Smooth muscle cell (in vitro differentiated cells): ENCODE measurements around the gene FOXP4. TPM values are rescaled to one million over a fixed set of nuclear protein-coding genes. Genes with fewer than 3 reads are reported as not detected.

Experiments used
- DNase-seq: peaks from one replicate; lab custom pipeline; 2025; ENCODE audit not compliant: unreplicated experiment; lab: John Stamatoyannopoulos, UW
- H2AFZ ChIP-seq: fragments of 200-600 bp; sonication (generic); 2 replicates; pipeline ENCODE4 v1.6.0; 2016; ENCODE audit warnings: antibody characterized with exemption, low read depth, mild to moderate bottlenecking
- H3F3A ChIP-seq: fragments of 200-600 bp; sonication (generic); 2 replicates; pipeline ENCODE4 v1.6.0; 2017; ENCODE audit warnings: antibody characterized with exemption, low read depth
- H3K27ac ChIP-seq: fragments of 200-600 bp; sonication (generic); 2 replicates; pipeline ENCODE4 v1.5.1; 2016; ENCODE audit warnings: low read depth, mild to moderate bottlenecking
- H3K27me3 ChIP-seq: fragments of 200-600 bp; sonication (generic); 2 replicates; pipeline ENCODE4 v1.6.1; 2016; ENCODE audit warnings: low read depth, mild to moderate bottlenecking
- H3K36me3 ChIP-seq: fragments of 200-600 bp; sonication (generic); 2 replicates; pipeline ENCODE4 v1.5.1; 2016; ENCODE audit warnings: low read depth
- H3K4me1 ChIP-seq: fragments of 200-600 bp; sonication (generic); 2 replicates; pipeline ENCODE4 v1.5.1; 2016; ENCODE audit warnings: low read depth
- H3K4me2 ChIP-seq: fragments of 200-600 bp; sonication (generic); 2 replicates; pipeline ENCODE4 v1.6.0; 2016; ENCODE audit warnings: mild to moderate bottlenecking
- H3K4me3 ChIP-seq: fragments of 200-600 bp; sonication (generic); 2 replicates; pipeline ENCODE4 v1.5.1; 2016; ENCODE audit warnings: mild to moderate bottlenecking
- H3K79me2 ChIP-seq: fragments of 200-600 bp; sonication (generic); 2 replicates; pipeline ENCODE4 v1.6.0; 2016; ENCODE audit warnings: low read depth, mild to moderate bottlenecking
- H3K9ac ChIP-seq: fragments of 200-600 bp; sonication (generic); 2 replicates; pipeline ENCODE4 v1.6.0; 2016; ENCODE audit warnings: low read depth
- H3K9me3 ChIP-seq: fragments of 200-600 bp; sonication (generic); replicated peaks from 2 replicates; pipeline ENCODE4 v1.5.1; 2016; ENCODE audit warnings: low read depth
- H4K20me1 ChIP-seq: fragments of 200-600 bp; sonication (generic); 2 replicates; pipeline ENCODE4 v1.6.0; 2016; ENCODE audit warnings: low read depth
- CTCF ChIP-seq: fragments of 200-600 bp; sonication (generic); IDR thresholded peaks from 2 replicates; pipeline ENCODE4 v1.5.1; 2017; ENCODE audit warnings: borderline replicate concordance, mild to moderate bottlenecking, antibody characterized with exemption; ENCODE audit not compliant: insufficient read depth, poor library complexity, severe bottlenecking
- WGBS: methylation state at CpG from one replicate; pipeline ENCODE4 v1.1.7; 2016; ENCODE audit warnings: low lambda C conversion rate; 5-methylcytosine and 5-hydroxymethylcytosine counted together
- microRNA-seq: library from miRNA; unstranded; fragments of <30 nt; microRNA quantifications from one replicate; pipeline ENCODE4, GENCODE V29; 2016; ENCODE audit warnings: borderline number of aligned reads
- polyA plus RNA-seq: library from polyadenylated mRNA; unstranded; fragments of >200 nt; fragmentation: Nextera tagmentation; extraction: Ambion mirVana; gene quantifications from 2 replicates; pipeline ENCODE4 v1.2.1, GENCODE V29; 2016
- small RNA-seq: library from RNA; depleted of rRNA; stranded (forward); fragments of <200 nt; gene quantifications from one replicate; pipeline ENCODE3, GENCODE V24; 2014
- total RNA-seq: library from RNA; depleted of rRNA; stranded (reverse); fragments of >200 nt; gene quantifications from 2 replicates; pipeline ENCODE4 v1.2.3, GENCODE V29; 2014

FOXP4 gene
- total and polyA plus RNA-seq, 2 experiments from 2014 or later, result 5.3 to 31.9 TPM

GRCh38 chr6:41650120-41650519, 103.9 kb downstream of the FOXP4 start:
- Histone ChIP-seq H3K36me3 (no peaks in the 10 kb centered on the region), H3K9me3 (no peaks in the 10 kb centered on the region), H3K4me3 (no peak overlapping the region), H3K27me3 (no peaks in the 10 kb centered on the region), H3K4me1 (peaks cover 9% of the 10 kb centered on the region), H2AFZ (no peak overlapping the region), H3K79me2 (no peaks in the 10 kb centered on the region), H3K27ac (no peak overlapping the region), H3K4me2 (no peak overlapping the region), H3K9ac (no peak overlapping the region), H3F3A (peaks cover 52% of the 10 kb centered on the region), H4K20me1 (peaks cover 86% of the 10 kb centered on the region)
- no peak for DNase-seq
- WGBS, result 96% methylated on average over 2 of the region's 2 CpGs
- TF ChIP-seq CTCF, result no peak

- Histone ChIP-seq H3K4me3 (no peak overlapping the region), H3K79me2 (no peaks in the 10 kb centered on the region), H3K9me3 (no peaks in the 10 kb centered on the region), H3K4me1 (peaks cover 10% of the 10 kb centered on the region), H3K4me2 (no peak overlapping the region), H3K27me3 (no peaks in the 10 kb centered on the region), H3K36me3 (no peaks in the 10 kb centered on the region), H3K27ac (no peak overlapping the region), H4K20me1 (peaks cover 73% of the 10 kb centered on the region), H3K9ac (no peak overlapping the region), H2AFZ (no peak overlapping the region), H3F3A (peaks cover 54% of the 10 kb centered on the region)
- 84% methylated on average over 11 of the region's 11 CpGs for WGBS
- TF ChIP-seq CTCF, result no peak
- DNase-seq, result no peak
These were observed 105.2 kb downstream of the FOXP4 start for GRCh38 chr6:41651246-41651961.

Small RNA genes lying within 50 kb of the gene (microRNA-seq; reads per million reads assigned to microRNA genes)
- 1.8 reads per million for gene MIR4641

Small RNA genes lying within 50 kb of the gene (small RNA-seq; reads per million reads assigned to genes)
- not detected for gene MIR4641

Other genes starting within 250 kb of the FOXP4 start
- gene NCR2, start 210.8 kb upstream of the FOXP4 start, total RNA-seq, result not detected in 2 replicates
- gene NCR2, start 210.8 kb upstream of the FOXP4 start, polyA plus RNA-seq, result not detected in 2 replicates
- gene MDFI, start 92.1 kb downstream of the FOXP4 start, total RNA-seq, result 168 and 172 TPM in 2 replicates
- gene MDFI, start 92.1 kb downstream of the FOXP4 start, polyA plus RNA-seq, result 92.9 and 102 TPM in 2 replicates
- gene TFEB, start 189.2 kb downstream of the FOXP4 start, total RNA-seq, result 3.3 and 15.7 TPM in 2 replicates
- gene TFEB, start 189.2 kb downstream of the FOXP4 start, polyA plus RNA-seq, result 15.3 and 18.2 TPM in 2 replicates
- not detected in 2 replicates for gene PGC, start 201.0 kb downstream of the FOXP4 start, total RNA-seq
- not detected in 2 replicates for gene PGC, start 201.0 kb downstream of the FOXP4 start, polyA plus RNA-seq
- 3.1 and 5.6 TPM in 2 replicates for gene FRS3, start 233.5 kb downstream of the FOXP4 start, total RNA-seq
- 4.8 and 6.4 TPM in 2 replicates for gene FRS3, start 233.5 kb downstream of the FOXP4 start, polyA plus RNA-seq
- gene PRICKLE4, start 234.4 kb downstream of the FOXP4 start, total RNA-seq, result 2.0 TPM in 1 of 2 replicates, not detected in the other
- gene PRICKLE4, start 234.4 kb downstream of the FOXP4 start, polyA plus RNA-seq, result 1.1 TPM in 1 of 2 replicates, not detected in the other
- gene TOMM6, start 241.3 kb downstream of the FOXP4 start, total RNA-seq, result 194 and 253 TPM in 2 replicates
- 233 and 235 TPM in 2 replicates for gene TOMM6, start 241.3 kb downstream of the FOXP4 start, polyA plus RNA-seq